Measurements from ENCODE around the gene SMARCD2.
"Not testable (repeated sequence)": the region's sequence is repeated elsewhere in the genome, so short reads cannot be mapped to it uniquely, and the experiment has no call there.

- not testable (repeated sequence) for TF ChIP-seq CTCF (conservative IDR thresholded peaks at IDR 0.05; ENCODE audit: low read length); EZH2phosphoT487 (IDR thresholded peaks at IDR 0.05; ENCODE audit: borderline replicate concordance, low read depth, low read length)
Measured at GRCh38 chr17:63870292-63870665, 27.8 kb upstream of the SMARCD2 start.

All from OCI-LY7 (cell line).